Astrocyte (in vitro differentiated cells and primary cell): ENCODE results near the gene SLC16A12. TPM values are rescaled to one million over a fixed set of nuclear protein-coding genes. Genes with fewer than 3 reads are reported as not detected.

Experiments
- DNase-seq: peaks from one replicate; pipeline ENCODE4 v3.0.0-alpha.2; 2010; ENCODE audit warnings: low read depth
- FAIRE-seq: peaks from 2 replicates; lab custom pipeline; 2011; peaks lifted over from hg19 to GRCh38; lab: Jason Lieb, UNC
- H2AFZ ChIP-seq: 2 replicates; pipeline ENCODE4 v1.6.0; 2012; ENCODE audit warnings: low read depth, low read length, inconsistent platforms
- H3K27ac ChIP-seq: 2 replicates; pipeline ENCODE4 v1.5.1; 2011; ENCODE audit warnings: low read depth, low read length, inconsistent platforms
- H3K27me3 ChIP-seq: 2 replicates; pipeline ENCODE4 v1.6.0; 2011; ENCODE audit warnings: low read length, inconsistent platforms; ENCODE audit not compliant: insufficient read depth
- H3K36me3 ChIP-seq: 2 replicates; pipeline ENCODE4 v1.5.1; 2011; ENCODE audit warnings: low read length, inconsistent platforms; ENCODE audit not compliant: insufficient read depth
- H3K4me1 ChIP-seq: 2 replicates; pipeline ENCODE4 v1.5.1; 2011; ENCODE audit warnings: low read length, inconsistent platforms; ENCODE audit not compliant: insufficient read depth
- H3K4me2 ChIP-seq: 2 replicates; pipeline ENCODE4 v1.6.0; 2012; ENCODE audit warnings: low read length, inconsistent platforms
- H3K4me3 ChIP-seq: 2 replicates; pipeline ENCODE4 v1.5.1; 2011; ENCODE audit warnings: low read depth, mild to moderate bottlenecking, low read length, inconsistent platforms; ENCODE audit not compliant: insufficient read depth
- H3K79me2 ChIP-seq: 2 replicates; pipeline ENCODE4 v1.6.0; 2012; ENCODE audit warnings: mild to moderate bottlenecking, low read length, inconsistent platforms; ENCODE audit not compliant: insufficient read depth
- H3K9ac ChIP-seq: 2 replicates; pipeline ENCODE4 v1.6.0; 2012; ENCODE audit warnings: mild to moderate bottlenecking, low read length, inconsistent platforms
- H3K9me3 ChIP-seq: 2 replicates; pipeline ENCODE4 v1.5.1; 2012; ENCODE audit warnings: low read depth, mild to moderate bottlenecking, low read length, inconsistent platforms; ENCODE audit not compliant: insufficient read depth
- H4K20me1 ChIP-seq: 2 replicates; pipeline ENCODE4 v1.6.0; 2012; ENCODE audit warnings: low read length, inconsistent platforms; ENCODE audit not compliant: insufficient read depth
- H3K27ac Mint-ChIP-seq: one replicate; pipeline ENCODE4 v1.8.0; 2021; ENCODE audit warnings: mild to moderate bottlenecking, mixed read lengths; ENCODE audit not compliant: unreplicated experiment
- H3K27me3 Mint-ChIP-seq: one replicate; pipeline ENCODE4 v1.8.0; 2021; ENCODE audit warnings: low read depth, mixed read lengths; ENCODE audit not compliant: unreplicated experiment
- H3K36me3 Mint-ChIP-seq: one replicate; pipeline ENCODE4 v1.8.0; 2021; ENCODE audit warnings: low read depth, mixed read lengths; ENCODE audit not compliant: unreplicated experiment
- H3K4me1 Mint-ChIP-seq: one replicate; pipeline ENCODE4 v1.8.0; 2021; ENCODE audit warnings: low read depth, mixed read lengths; ENCODE audit not compliant: unreplicated experiment
- H3K4me3 Mint-ChIP-seq: one replicate; pipeline ENCODE4 v1.8.0; 2021; ENCODE audit warnings: mild to moderate bottlenecking, moderate library complexity, mixed read lengths; ENCODE audit not compliant: unreplicated experiment
- H3K9me3 Mint-ChIP-seq: one replicate; pipeline ENCODE4 v1.8.0; 2021; ENCODE audit warnings: mild to moderate bottlenecking, mixed read lengths; ENCODE audit not compliant: unreplicated experiment
- CTCF ChIP-seq: IDR thresholded peaks from 2 replicates; pipeline ENCODE4 v1.5.1; 2011; ENCODE audit warnings: low read depth, mild to moderate bottlenecking, inconsistent platforms, low read length, moderate library complexity; ENCODE audit not compliant: insufficient read depth
- EZH2 ChIP-seq: IDR thresholded peaks from 2 replicates; pipeline ENCODE4 v1.6.1; 2012; ENCODE audit warnings: mild to moderate bottlenecking, low read length, inconsistent platforms; ENCODE audit not compliant: insufficient read depth
- total RNA-seq: library from RNA; stranded (reverse); gene quantifications from 2 replicates; pipeline ENCODE4 v1.2.1, GENCODE V29; 2021

The SLC16A12 gene
- total RNA-seq, 1 donor from 2014 or later, result 0.59 TPM

- no peaks in the 10 kb centered on the region for H3K79me2 ChIP-seq
- H4K20me1 ChIP-seq, result no peaks in the 10 kb centered on the region
- Mint-ChIP-seq H3K9me3 (no peaks in the 10 kb centered on the region), H3K27ac (no peak overlapping the region), H3K36me3 (no peaks in the 10 kb centered on the region), H3K27me3 (no peaks in the 10 kb centered on the region), H3K4me3 (no peak overlapping the region), H3K4me1 (peaks cover 8% of the 10 kb centered on the region)
- H3K36me3 ChIP-seq, result no peaks in the 10 kb centered on the region
- FAIRE-seq (no peak), DNase-seq (no peak)
- H3K4me1 ChIP-seq, result no peaks in the 10 kb centered on the region
- H3K4me3 ChIP-seq, result no peak overlapping the region
- H3K4me2 ChIP-seq, result no peak overlapping the region
- no peak overlapping the region for H3K9ac ChIP-seq
- peaks cover 3% of the 10 kb centered on the region for H3K9me3 ChIP-seq
- H2AFZ ChIP-seq, result no peak overlapping the region
- no peak overlapping the region for H3K27ac ChIP-seq
- no peaks in the 10 kb centered on the region for H3K27me3 ChIP-seq
- no peak for TF ChIP-seq EZH2
- TF ChIP-seq CTCF, result no peak
These were observed 95.0 kb downstream of the SLC16A12 start for GRCh38 chr10:89440226-89441009.

DNA sequence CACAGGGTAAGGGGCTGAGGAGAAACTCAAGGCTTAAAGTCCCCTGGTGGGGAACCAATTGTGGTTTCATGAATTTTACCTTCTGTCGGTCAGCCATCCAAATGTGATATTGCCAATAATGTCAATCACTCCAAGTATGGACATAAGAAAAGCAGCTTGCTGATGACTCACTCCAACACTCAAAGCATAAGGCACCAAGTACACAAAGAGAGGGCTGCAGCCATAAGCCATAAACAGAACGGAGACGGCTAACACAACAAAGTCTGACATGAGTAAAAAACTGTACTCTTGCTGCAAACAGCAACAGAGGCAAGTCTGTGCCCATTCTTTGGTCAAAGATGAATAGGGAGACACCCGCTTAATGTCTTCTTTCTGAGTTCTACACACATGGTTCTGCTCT is 96.9 kb downstream of the SLC16A12 start:
- no peak overlapping the region for H3K9ac ChIP-seq
- H3K36me3 ChIP-seq, result no peaks in the 10 kb centered on the region
- no peaks in the 10 kb centered on the region for H3K27me3 ChIP-seq
- FAIRE-seq (no peak), DNase-seq (no peak)
- no peak overlapping the region for H3K4me3 ChIP-seq
- H3K79me2 ChIP-seq, result no peaks in the 10 kb centered on the region
- Mint-ChIP-seq H3K4me3 (no peak overlapping the region), H3K27ac (no peak overlapping the region), H3K9me3 (no peaks in the 10 kb centered on the region), H3K27me3 (no peaks in the 10 kb centered on the region), H3K4me1 (peaks cover 8% of the 10 kb centered on the region), H3K36me3 (no peaks in the 10 kb centered on the region)
- H3K9me3 ChIP-seq, result no peaks in the 10 kb centered on the region
- H3K4me1 ChIP-seq, result no peaks in the 10 kb centered on the region
- no peak overlapping the region for H2AFZ ChIP-seq
- no peak overlapping the region for H3K4me2 ChIP-seq
- no peak overlapping the region for H3K27ac ChIP-seq
- no peaks in the 10 kb centered on the region for H4K20me1 ChIP-seq
- TF ChIP-seq EZH2 (no peak), CTCF (no peak)

DNA sequence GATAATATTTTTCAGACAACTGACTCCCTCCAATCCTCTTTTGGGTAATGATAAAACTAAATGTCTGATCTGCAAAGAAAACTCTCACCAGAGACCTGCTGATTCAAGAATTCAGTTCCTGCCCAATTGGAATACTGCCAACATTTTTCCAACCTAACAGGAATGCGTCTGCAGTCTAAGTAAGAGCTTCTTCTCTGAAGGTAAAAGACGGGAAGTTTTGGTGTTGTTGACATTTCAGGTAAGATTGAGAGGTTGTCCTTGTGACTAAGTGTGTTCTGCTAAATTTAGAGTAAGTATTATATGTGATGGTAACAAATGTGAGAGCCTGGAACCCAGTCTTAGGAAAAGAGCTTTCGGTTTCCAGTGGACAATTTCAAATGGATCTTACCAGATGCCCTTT is 103.4 kb downstream of the SLC16A12 start:
- no peak for TF ChIP-seq CTCF
- TF ChIP-seq EZH2, result no peak
- DNase-seq (peak; percentile 81), FAIRE-seq (peak; percentile 62)
- Histone ChIP-seq H3K27me3 (no peaks in the 10 kb centered on the region), H3K4me3 (no peak overlapping the region), H4K20me1 (no peaks in the 10 kb centered on the region), H3K27ac (no peak overlapping the region), H3K4me1 (peaks cover 27% of the 10 kb centered on the region), H3K36me3 (no peaks in the 10 kb centered on the region), H3K9me3 (no peaks in the 10 kb centered on the region), H3K9ac (no peak overlapping the region), H2AFZ (no peak overlapping the region), H3K79me2 (no peaks in the 10 kb centered on the region), H3K4me2 (peak overlapping the region; percentile 64)
- H3K36me3 Mint-ChIP-seq, result no peaks in the 10 kb centered on the region
- no peaks in the 10 kb centered on the region for H3K27me3 Mint-ChIP-seq
- no peaks in the 10 kb centered on the region for H3K9me3 Mint-ChIP-seq
- H3K27ac Mint-ChIP-seq, result peak overlapping the region; percentile 16
- H3K4me1 Mint-ChIP-seq, result peaks cover 20% of the 10 kb centered on the region
- H3K4me3 Mint-ChIP-seq, result no peak overlapping the region
